HL-60 (cell line): ENCODE results near the gene RHOF.

Experiments used
- DNase-seq, 2 experiments: peaks; one replicate each; pipeline ENCODE4 v3.0.0-alpha.2; 2010 to 2020; ENCODE audit warnings: low read depth in 1 of 2, low spot score in 1 of 2
- H3K27ac ChIP-seq: fragments of 250-450 bp; sonication (Bioruptor Pico); replicated peaks from 2 replicates; pipeline ENCODE4 v1.5.1; 2020; ENCODE audit warnings: mild to moderate bottlenecking, moderate library complexity
- H3K27me3 ChIP-seq: fragments of 250-450 bp; sonication (Bioruptor Pico); 2 replicates; pipeline ENCODE4 v1.5.1; 2021; ENCODE audit warnings: mild to moderate bottlenecking, moderate library complexity; ENCODE audit not compliant: insufficient read depth, poor library complexity, severe bottlenecking
- H3K4me3 ChIP-seq: replicated peaks from 2 replicates; pipeline ENCODE4 v1.5.1; 2011; ENCODE audit warnings: mild to moderate bottlenecking, control low read depth, low read length; ENCODE audit not compliant: insufficient read depth
- CTCF ChIP-seq: IDR thresholded peaks from one replicate; pipeline ENCODE4 v1.5.1; 2011; ENCODE audit warnings: low read length, control low read depth, inconsistent platforms; ENCODE audit not compliant: insufficient read depth
- GABPA ChIP-seq: IDR thresholded peaks from 2 replicates; pipeline ENCODE4 v1.6.1; 2012; ENCODE audit warnings: low read depth
- POLR2AphosphoS5 ChIP-seq: IDR thresholded peaks from 2 replicates; pipeline ENCODE4 v1.6.1; 2012; ENCODE audit warnings: low read depth
- REST ChIP-seq: IDR thresholded peaks from 2 replicates; pipeline ENCODE4 v1.6.1; 2012; ENCODE audit warnings: low read depth; ENCODE audit not compliant: insufficient replicate concordance
- SPI1 ChIP-seq: IDR thresholded peaks from 2 replicates; pipeline ENCODE4 v1.6.1; 2012; ENCODE audit warnings: low read depth, mild to moderate bottlenecking, borderline replicate concordance

The RHOF gene

GRCh38 chr12:121774968-121775474 is 18.5 kb downstream of the RHOF start:
- Histone ChIP-seq H3K27me3 (no peaks in the 10 kb centered on the region), H3K27ac (no peak overlapping the region), H3K4me3 (no peak overlapping the region)
- DNase-seq: no peak
- no peak for TF ChIP-seq REST
- TF ChIP-seq GABPA: no peak
- TF ChIP-seq CTCF: no peak
- no peak for TF ChIP-seq SPI1

GRCh38 chr12:121773011-121773777 is 20.3 kb downstream of the RHOF start:
- TF ChIP-seq CTCF: peak; percentile 89
- no peak for TF ChIP-seq REST
- Histone ChIP-seq H3K27me3 (no peaks in the 10 kb centered on the region), H3K27ac (peak overlapping the region; percentile 17; the same call in 1 of the 2 replicates), H3K4me3 (no peak overlapping the region)
- DNase-seq: peak in 1 of 2 experiments; percentile 82

GRCh38 chr12:121770813-121771625 is 22.5 kb downstream of the RHOF start:
- TF ChIP-seq SPI1: no peak
- no peak for TF ChIP-seq REST
- no peak for TF ChIP-seq GABPA
- TF ChIP-seq CTCF: no peak
- no peak for TF ChIP-seq POLR2AphosphoS5
- no peak for DNase-seq
- H3K27me3 ChIP-seq: no peaks in the 10 kb centered on the region
- no peak overlapping the region for H3K27ac ChIP-seq
- H3K4me3 ChIP-seq: no peak overlapping the region
